Measurements from ENCODE around the gene PLA2G1B. TPM values are rescaled to one million over a fixed set of nuclear protein-coding genes. Genes with fewer than 3 reads are reported as not detected.

The PLA2G1B gene
- total and polyA plus RNA-seq, 2 of the 13 experiments (the other 11 are each of a cell fraction or from before 2014, with no cell fraction given): 0.33 to 1.4 TPM

DNA sequence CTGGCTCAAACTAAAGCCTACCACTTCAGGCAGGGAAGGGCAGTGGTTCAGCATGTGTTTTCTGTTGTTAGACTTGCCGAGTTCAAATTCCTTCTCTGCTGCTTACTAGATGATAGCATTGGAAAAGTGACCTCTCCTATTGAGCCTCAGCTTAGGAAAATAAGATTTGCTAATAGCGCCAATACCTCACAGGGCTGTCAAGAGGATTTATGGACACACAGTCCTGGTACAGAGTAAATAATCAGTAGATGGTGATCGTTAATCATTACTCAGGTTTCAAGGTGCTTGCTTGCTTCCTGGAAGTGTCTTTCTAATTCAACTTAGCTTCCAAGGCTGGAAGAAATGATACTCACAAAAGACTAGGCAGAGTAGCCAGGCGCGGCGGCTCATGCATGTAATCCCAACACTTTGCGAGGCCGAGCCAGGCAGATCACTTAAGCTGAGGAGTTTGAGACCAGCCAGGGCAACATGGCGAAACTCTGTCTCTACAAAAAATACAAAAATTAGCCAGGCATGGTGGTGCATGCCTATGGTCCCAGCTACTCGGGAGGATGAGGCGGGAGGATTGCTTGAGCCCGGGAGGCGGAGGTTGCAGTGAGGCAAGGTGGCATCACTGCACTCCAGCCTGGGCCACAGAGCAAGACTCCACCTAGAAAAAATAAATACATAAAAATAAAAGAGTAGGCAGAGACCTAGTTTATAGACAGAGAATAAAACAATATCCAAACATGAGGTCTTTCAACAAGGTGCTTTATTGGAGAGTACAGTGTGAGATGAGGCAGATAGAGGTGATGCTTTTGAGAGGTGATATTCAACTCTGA is 6.0 kb downstream of the PLA2G1B start (continued):
- TF ChIP-seq STAG1 (CRISPR knock-in tag; IDR thresholded peaks at IDR 0.05) (0 out of 2 replicates have a peak, but pooled peaks have one; percentile 12), CHCHD3 (CRISPR knock-in tag; IDR thresholded peaks at IDR 0.05) (no peak), RXRB (CRISPR knock-in tag; IDR thresholded peaks at IDR 0.05; ENCODE audit: borderline replicate concordance) (peak; percentile 46; the same call in 1 of the 2 replicates), POGZ (CRISPR knock-in tag; IDR thresholded peaks at IDR 0.05) (no peak), HDAC6 (IDR thresholded peaks at IDR 0.05; ENCODE audit: low read depth, low read length) (no peak), GTF2F1 (IDR thresholded peaks at IDR 0.05; ENCODE audit: low read length) (no peak), ZNF556 (CRISPR knock-in tag; IDR thresholded peaks at IDR 0.05; ENCODE audit: borderline replicate concordance) (no peak), ZNF605 (CRISPR knock-in tag; IDR thresholded peaks at IDR 0.05) (no peak), ZNF850 (CRISPR knock-in tag; conservative IDR thresholded peaks at IDR 0.05) (no peak), ZNF510 (CRISPR knock-in tag; IDR thresholded peaks at IDR 0.05; ENCODE audit: low read depth) (no peak), HOXA9 (CRISPR knock-in tag; IDR thresholded peaks at IDR 0.05; ENCODE audit: borderline replicate concordance) (peak; percentile 99), ARNTL (CRISPR knock-in tag; IDR thresholded peaks at IDR 0.05) (no peak), IRF2 (CRISPR knock-in tag; IDR thresholded peaks at IDR 0.05) (peak; percentile 34; the same call in 1 of the 2 replicates), ZSCAN31 (CRISPR knock-in tag; IDR thresholded peaks at IDR 0.05; ENCODE audit: low read depth) (no peak), ZNF263 (CRISPR knock-in tag; IDR thresholded peaks at IDR 0.05) (no peak), ZFX (CRISPR knock-in tag; IDR thresholded peaks at IDR 0.05; ENCODE audit: low read depth) (no peak), TCF7 (IDR thresholded peaks at IDR 0.05; ENCODE audit: low read depth) (no peak), ESRRA (CRISPR knock-in tag; IDR thresholded peaks at IDR 0.05; ENCODE audit: low read depth) (no peak), TBP (CRISPR knock-in tag; IDR thresholded peaks at IDR 0.05) (no peak), ZNF547 (CRISPR knock-in tag; IDR thresholded peaks at IDR 0.05) (no peak), NFYC (CRISPR knock-in tag; IDR thresholded peaks at IDR 0.05) (0 out of 2 replicates have a peak, but pooled peaks have one; percentile 5), ETV5 (CRISPR knock-in tag; IDR thresholded peaks at IDR 0.05; ENCODE audit: borderline replicate concordance) (no peak), ISX (CRISPR knock-in tag; conservative IDR thresholded peaks at IDR 0.05) (no peak), ZNF878 (CRISPR knock-in tag; IDR thresholded peaks at IDR 0.05) (no peak), AGO1 (IDR thresholded peaks at IDR 0.05; ENCODE audit: low read depth, low read length, poor library complexity, severe bottlenecking) (no peak)
- TF ChIP-seq, protein P1, sequence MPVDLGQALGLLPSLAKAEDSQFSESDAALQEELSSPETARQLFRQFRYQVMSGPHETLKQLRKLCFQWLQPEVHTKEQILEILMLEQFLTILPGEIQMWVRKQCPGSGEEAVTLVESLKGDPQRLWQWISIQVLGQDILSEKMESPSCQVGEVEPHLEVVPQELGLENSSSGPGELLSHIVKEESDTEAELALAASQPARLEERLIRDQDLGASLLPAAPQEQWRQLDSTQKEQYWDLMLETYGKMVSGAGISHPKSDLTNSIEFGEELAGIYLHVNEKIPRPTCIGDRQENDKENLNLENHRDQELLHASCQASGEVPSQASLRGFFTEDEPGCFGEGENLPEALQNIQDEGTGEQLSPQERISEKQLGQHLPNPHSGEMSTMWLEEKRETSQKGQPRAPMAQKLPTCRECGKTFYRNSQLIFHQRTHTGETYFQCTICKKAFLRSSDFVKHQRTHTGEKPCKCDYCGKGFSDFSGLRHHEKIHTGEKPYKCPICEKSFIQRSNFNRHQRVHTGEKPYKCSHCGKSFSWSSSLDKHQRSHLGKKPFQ (CRISPR knock-in tag; IDR thresholded peaks at IDR 0.05; ENCODE audit: insufficient replicate concordance): no peak
- TF ChIP-seq, protein P2, sequence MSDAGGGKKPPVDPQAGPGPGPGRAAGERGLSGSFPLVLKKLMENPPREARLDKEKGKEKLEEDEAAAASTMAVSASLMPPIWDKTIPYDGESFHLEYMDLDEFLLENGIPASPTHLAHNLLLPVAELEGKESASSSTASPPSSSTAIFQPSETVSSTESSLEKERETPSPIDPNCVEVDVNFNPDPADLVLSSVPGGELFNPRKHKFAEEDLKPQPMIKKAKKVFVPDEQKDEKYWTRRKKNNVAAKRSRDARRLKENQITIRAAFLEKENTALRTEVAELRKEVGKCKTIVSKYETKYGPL (CRISPR knock-in tag; IDR thresholded peaks at IDR 0.05): no peak
- TF ChIP-seq, protein P3, sequence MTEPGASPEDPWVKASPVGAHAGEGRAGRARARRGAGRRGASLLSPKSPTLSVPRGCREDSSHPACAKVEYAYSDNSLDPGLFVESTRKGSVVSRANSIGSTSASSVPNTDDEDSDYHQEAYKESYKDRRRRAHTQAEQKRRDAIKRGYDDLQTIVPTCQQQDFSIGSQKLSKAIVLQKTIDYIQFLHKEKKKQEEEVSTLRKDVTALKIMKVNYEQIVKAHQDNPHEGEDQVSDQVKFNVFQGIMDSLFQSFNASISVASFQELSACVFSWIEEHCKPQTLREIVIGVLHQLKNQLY (CRISPR knock-in tag; IDR thresholded peaks at IDR 0.05): no peak
